Caco-2 (cell line): Measurements from ENCODE around the gene RNLS. TPM values are rescaled to one million over a fixed set of nuclear protein-coding genes. Genes with fewer than 3 reads are reported as not detected.

Experiments
- BruUV-seq: library from RNA; stranded (reverse); fragments of 400-500 nt; replicated peaks from 2 replicates; lab custom pipeline; 2021; lab: Mats Ljungman, UMichigan
- CTCF ChIA-PET: fragments of 300-600 bp; sonication (Branson Sonifier 250); formaldehyde crosslinking; loops from one replicate; lab custom pipeline; 2022; ENCODE audit warnings: antibody characterized with exemption; lab: Charles Lee
- POLR2A ChIA-PET: fragments of 300-600 bp; sonication (Branson Sonifier 250); formaldehyde crosslinking; loops from one replicate; lab custom pipeline; 2022; ENCODE audit warnings: antibody characterized with exemption; lab: Charles Lee
- DNase-seq, 2 experiments: peaks; one replicate each; pipeline versions ENCODE4 v3.0.0 to v3.0.0-alpha.2; 2020 to 2022
- H3K27me3 ChIP-seq: replicated peaks from 2 replicates; pipeline ENCODE4 v1.6.0; 2011; ENCODE audit warnings: low read length; ENCODE audit not compliant: control insufficient read depth, insufficient read depth
- H3K36me3 ChIP-seq: 2 replicates; pipeline ENCODE4 v1.5.1; 2011; ENCODE audit warnings: low read length; ENCODE audit not compliant: control insufficient read depth, insufficient read depth
- H3K4me1 ChIP-seq: fragments of 250-450 bp; sonication (Bioruptor Pico); 2 replicates; pipeline ENCODE4 v1.5.1; 2020; ENCODE audit warnings: mild to moderate bottlenecking
- H3K4me3 ChIP-seq: 2 replicates; pipeline ENCODE4 v1.5.1; 2011; ENCODE audit warnings: low read depth, mild to moderate bottlenecking, control low read depth, low read length
- H3K9me3 ChIP-seq: fragments of 250-450 bp; sonication (Bioruptor Pico); 2 replicates; pipeline ENCODE4 v1.5.1; 2020; ENCODE audit warnings: mild to moderate bottlenecking, moderate library complexity
- H3K27ac Mint-ChIP-seq: one replicate; pipeline ENCODE4 v1.8.0; 2022; ENCODE audit warnings: mixed read lengths; ENCODE audit not compliant: unreplicated experiment
- H3K27me3 Mint-ChIP-seq: one replicate; pipeline ENCODE4 v1.8.0; 2022; ENCODE audit warnings: mixed read lengths; ENCODE audit not compliant: insufficient read depth, unreplicated experiment
- H3K36me3 Mint-ChIP-seq: one replicate; pipeline ENCODE4 v1.8.0; 2022; ENCODE audit warnings: mild to moderate bottlenecking, mixed read lengths; ENCODE audit not compliant: insufficient read depth, unreplicated experiment
- H3K4me1 Mint-ChIP-seq: one replicate; pipeline ENCODE4 v1.8.0; 2022; ENCODE audit warnings: low read depth, mixed read lengths; ENCODE audit not compliant: unreplicated experiment
- H3K4me3 Mint-ChIP-seq: one replicate; pipeline ENCODE4 v1.8.0; 2022; ENCODE audit warnings: mild to moderate bottlenecking, moderate library complexity, mixed read lengths; ENCODE audit not compliant: unreplicated experiment
- H3K9me3 Mint-ChIP-seq: one replicate; pipeline ENCODE4 v1.8.0; 2022; ENCODE audit warnings: mixed read lengths; ENCODE audit not compliant: unreplicated experiment
- CTCF ChIP-seq, 2 experiments: fragments of 200-600 bp in 1 of 2; IDR thresholded peaks; 1 replicate in 1 of 2; 2 replicates in 1 of 2; pipeline versions ENCODE4 v1.5.1 to v1.8.0; 2011 to 2022; ENCODE audit warnings: antibody characterized with exemption in 1 of 2, control low read depth in 1 of 2, inconsistent platforms in 1 of 2, low read depth in 1 of 2, low read length in 1 of 2, mild to moderate bottlenecking in 1 of 2, moderate library complexity in 1 of 2; ENCODE audit not compliant: insufficient read depth in 1 of 2, severe bottlenecking in 1 of 2, unreplicated experiment in 1 of 2
- intact Hi-C: fragments of 100-400 bp; cut with micrococcal nuclease; formaldehyde crosslinking; loops from one replicate; pipeline ENCODE4 v1.10.0; 2022; ENCODE audit not compliant: unreplicated experiment
- total RNA-seq: library from RNA; stranded (reverse); gene quantifications from 2 replicates; pipeline ENCODE4 v1.2.3, GENCODE V29; 2022

RNLS gene
- total RNA-seq, 1 experiment from 2014 or later = 5.7 TPM

GRCh38 chr10:88382699-88383098, 200.4 kb downstream of the RNLS start:
- Histone ChIP-seq H3K36me3 (no peaks in the 10 kb centered on the region), H3K9me3 (peaks cover 5% of the 10 kb centered on the region; the same call in 1 of the 2 replicates), H3K4me3 (no peak overlapping the region), H3K27me3 (no peaks in the 10 kb centered on the region), H3K4me1 (peaks cover 23% of the 10 kb centered on the region)
- ChIA-PET CTCF (no interaction called here), POLR2A (no interaction called here)
- no peaks in the 10 kb centered on the region for H3K27me3 Mint-ChIP-seq
- no peaks in the 10 kb centered on the region for H3K9me3 Mint-ChIP-seq
- H3K36me3 Mint-ChIP-seq = no peaks in the 10 kb centered on the region
- H3K4me3 Mint-ChIP-seq = no peak overlapping the region
- no TSS peak for BruUV-seq
- H3K27ac Mint-ChIP-seq = no peak overlapping the region
- intact Hi-C loops = no loop called here
- DNase-seq = no peak
- H3K4me1 Mint-ChIP-seq = no peaks in the 10 kb centered on the region
- TF ChIP-seq CTCF (IDR thresholded peaks at IDR 0.05; ENCODE audit: insufficient read depth in 1 of 2, low read depth in 1 of 2, low read length in 1 of 2, severe bottlenecking in 1 of 2, unreplicated experiment in 1 of 2) = no peak

GRCh38 chr10:88379575-88379974, 203.5 kb downstream of the RNLS start:
- Mint-ChIP-seq H3K27me3 (no peaks in the 10 kb centered on the region), H3K27ac (no peak overlapping the region), H3K4me1 (peaks cover 7% of the 10 kb centered on the region), H3K36me3 (no peaks in the 10 kb centered on the region), H3K9me3 (no peaks in the 10 kb centered on the region), H3K4me3 (no peak overlapping the region)
- TF ChIP-seq CTCF (IDR thresholded peaks at IDR 0.05; ENCODE audit: insufficient read depth in 1 of 2, low read depth in 1 of 2, low read length in 1 of 2, severe bottlenecking in 1 of 2, unreplicated experiment in 1 of 2) = no peak
- Histone ChIP-seq H3K27me3 (no peaks in the 10 kb centered on the region), H3K4me1 (no peaks in the 10 kb centered on the region), H3K4me3 (no peak overlapping the region), H3K36me3 (no peaks in the 10 kb centered on the region), H3K9me3 (peaks cover 5% of the 10 kb centered on the region; the same call in 1 of the 2 replicates)
- no peak for DNase-seq
- POLR2A ChIA-PET = no interaction called here
- BruUV-seq = no TSS peak
- intact Hi-C loops = no loop called here
- CTCF ChIA-PET = no interaction called here

DNA sequence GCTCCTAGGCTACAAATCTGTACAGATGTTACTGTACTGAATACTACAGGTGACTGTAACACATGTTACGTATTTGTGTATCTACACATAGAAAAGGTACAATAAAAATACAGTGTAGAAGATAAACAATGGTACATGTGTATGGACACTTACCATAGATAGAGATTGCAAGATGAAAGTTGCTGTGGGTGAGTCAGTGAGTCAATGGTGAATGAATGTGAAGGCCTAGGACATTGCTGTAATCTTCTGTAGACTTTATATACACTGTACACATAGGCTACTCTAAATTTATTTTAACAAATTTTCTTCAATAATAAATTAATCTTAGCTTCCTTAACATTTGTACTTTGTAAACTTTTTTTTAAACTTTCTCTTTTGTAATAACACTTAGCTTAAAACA, 205.6 kb downstream of the RNLS start:
- H3K27ac Mint-ChIP-seq = no peak overlapping the region
- H3K36me3 Mint-ChIP-seq = no peaks in the 10 kb centered on the region
- Histone ChIP-seq H3K9me3 (peaks cover 2% of the 10 kb centered on the region; the same call in 1 of the 2 replicates), H3K4me3 (no peak overlapping the region), H3K27me3 (no peaks in the 10 kb centered on the region), H3K36me3 (no peaks in the 10 kb centered on the region), H3K4me1 (no peaks in the 10 kb centered on the region)
- no peaks in the 10 kb centered on the region for H3K27me3 Mint-ChIP-seq
- DNase-seq = no peak
- H3K9me3 Mint-ChIP-seq = no peaks in the 10 kb centered on the region
- no peak overlapping the region for H3K4me3 Mint-ChIP-seq
- POLR2A ChIA-PET = interaction anchor here (0.6 kb wide), 1 partner anchor 32 kb away, joined by 3 read pairs; no protein-coding TSS in a partner anchor
- TF ChIP-seq CTCF (IDR thresholded peaks at IDR 0.05; ENCODE audit: insufficient read depth in 1 of 2, low read depth in 1 of 2, low read length in 1 of 2, severe bottlenecking in 1 of 2, unreplicated experiment in 1 of 2) = no peak
- intact Hi-C loops = no loop called here
- H3K4me1 Mint-ChIP-seq = peaks cover 7% of the 10 kb centered on the region
- CTCF ChIA-PET = interaction anchor here (0.6 kb wide), 1 partner anchor 210 kb away, joined by 4 read pairs; no protein-coding TSS in a partner anchor
- no TSS peak for BruUV-seq
